Measurements from ENCODE around the gene GPR153. TPM values are rescaled to one million over a fixed set of nuclear protein-coding genes. Genes with fewer than 3 reads are reported as not detected.

GPR153 gene
- total RNA-seq, 1 experiment from 2014 or later: 98.7 TPM

- BruUV-seq (replicated peaks): no TSS peak
- TF ChIP-seq CTCF (conservative IDR thresholded peaks at IDR 0.05; ENCODE audit: low read depth, low read length) (peak; percentile 47), EZH2phosphoT487 (IDR thresholded peaks at IDR 0.05; ENCODE audit: borderline replicate concordance, low read length) (peak; percentile 98), EZH2 (IDR thresholded peaks at IDR 0.05; ENCODE audit: low read length, unreplicated experiment) (no peak)
- H3F3A ChIP-seq (ENCODE audit: low read length, unreplicated experiment): peaks cover 19% of the 10 kb centered on the region
- H2AFZ ChIP-seq (ENCODE audit: low read length): no peak overlapping the region
- intact Hi-C loops (cut with micrococcal nuclease): loop anchor here (1.0 to 5.0 kb wide), 5 partner anchors 17 to 93 kb away; partner anchors contain the start of genes GPR153 and RNF207
- peak overlapping the region; percentile 94 for H3K27ac ChIP-seq (ENCODE audit: low read length)
- peak; percentile 92 for DNase-seq
- H3K4me1 ChIP-seq (ENCODE audit: insufficient read depth, low read length): peaks cover 53% of the 10 kb centered on the region
- peak overlapping the region; percentile 62 for H3K4me2 ChIP-seq (ENCODE audit: low read length)
- H3K9me2 ChIP-seq (replicated peaks; ENCODE audit: low read length): no peaks in the 10 kb centered on the region
- no peaks in the 10 kb centered on the region for H3K27me3 ChIP-seq (ENCODE audit: low read length)
- ChIA-PET POLR2A (ENCODE audit: unreplicated experiment) (interaction anchor here (0.8 kb wide), 1 partner anchor 17 kb away, joined by 23 read pairs; no protein-coding TSS in a partner anchor), CTCF (interaction anchor here (0.7 to 1.3 kb wide), 3 partner anchors 50 to 95 kb away, joined by 3 to 5 read pairs (median 4); no protein-coding TSS in a partner anchor)
- no peaks in the 10 kb centered on the region for H4K20me1 ChIP-seq (ENCODE audit: low read length)
- peak; percentile 66 for ATAC-seq
- peak overlapping the region; percentile 92 for H3K9ac ChIP-seq (ENCODE audit: low read length)
- H3K4me3 ChIP-seq (ENCODE audit: low read length): peak overlapping the region; percentile 30
- H3K36me3 ChIP-seq (ENCODE audit: low read depth, low read length): peaks cover 4% of the 10 kb centered on the region; the same call in 1 of the 2 replicates
- H3K9me3 ChIP-seq (ENCODE audit: low read length): no peaks in the 10 kb centered on the region
- peaks cover 43% of the 10 kb centered on the region for H3K79me2 ChIP-seq (ENCODE audit: low read length)
These were observed 39.6 kb upstream of the GPR153 start for GRCh38 chr1:6300342-6301048.

- BruUV-seq (replicated peaks): TSS peak; percentile 64
- no peak for DNase-seq
- ATAC-seq: no peak
- H3K36me3 ChIP-seq (ENCODE audit: low read depth, low read length): peaks cover 4% of the 10 kb centered on the region; the same call in 1 of the 2 replicates
- H3K9ac ChIP-seq (ENCODE audit: low read length): peak overlapping the region; percentile 92
- H4K20me1 ChIP-seq (ENCODE audit: low read length): no peaks in the 10 kb centered on the region
- peaks cover 61% of the 10 kb centered on the region for H3K4me1 ChIP-seq (ENCODE audit: insufficient read depth, low read length)
- peak overlapping the region; percentile 62 for H3K4me2 ChIP-seq (ENCODE audit: low read length)
- H3K9me3 ChIP-seq (ENCODE audit: low read length): no peaks in the 10 kb centered on the region
- peak overlapping the region; percentile 94 for H3K27ac ChIP-seq (ENCODE audit: low read length)
- H2AFZ ChIP-seq (ENCODE audit: low read length): no peak overlapping the region
- POLR2A ChIA-PET (ENCODE audit: unreplicated experiment): interaction anchor here (0.6 to 0.8 kb wide), 2 partner anchors 18 to 38 kb away, joined by 12 to 23 read pairs; no protein-coding TSS in a partner anchor
- H3F3A ChIP-seq (ENCODE audit: low read length, unreplicated experiment): peaks cover 28% of the 10 kb centered on the region
- H3K79me2 ChIP-seq (ENCODE audit: low read length): peaks cover 44% of the 10 kb centered on the region
- intact Hi-C loops (cut with micrococcal nuclease): loop anchor here (1.0 to 5.0 kb wide), 4 partner anchors 18 to 92 kb away; partner anchors contain the start of genes GPR153 and RNF207
- no peaks in the 10 kb centered on the region for H3K9me2 ChIP-seq (replicated peaks; ENCODE audit: low read length)
- H3K4me3 ChIP-seq (ENCODE audit: low read length): peak overlapping the region; percentile 4; the same call in 1 of the 2 replicates
- TF ChIP-seq EZH2phosphoT487 (IDR thresholded peaks at IDR 0.05; ENCODE audit: borderline replicate concordance, low read length) (no peak), EZH2 (IDR thresholded peaks at IDR 0.05; ENCODE audit: low read length, unreplicated experiment) (no peak), CTCF (conservative IDR thresholded peaks at IDR 0.05; ENCODE audit: low read depth, low read length) (no peak)
- no peaks in the 10 kb centered on the region for H3K27me3 ChIP-seq (ENCODE audit: low read length)
- CTCF ChIA-PET: interaction anchor here (0.7 kb wide), 1 partner anchor 49 kb away, joined by 5 read pairs; no protein-coding TSS in a partner anchor
These were observed 38.8 kb upstream of the GPR153 start for GRCh38 chr1:6299557-6300165.
